Measurements from ENCODE around the gene PAPPA2.

Gene PAPPA2

GRCh38 chr1:176533020-176533419, 70.0 kb downstream of the PAPPA2 start:
- no peak for TF ChIP-seq TEAD4 (IDR thresholded peaks at IDR 0.05)
- no peak for TF ChIP-seq CREB1 (IDR thresholded peaks at IDR 0.05; ENCODE audit: low read depth)
- TF ChIP-seq EP300 (IDR thresholded peaks at IDR 0.05; ENCODE audit: borderline replicate concordance): no peak
- no peak for TF ChIP-seq FOXM1 (IDR thresholded peaks at IDR 0.05; ENCODE audit: borderline replicate concordance, low read depth)
- no peak for TF ChIP-seq YY1 (IDR thresholded peaks at IDR 0.05; ENCODE audit: low read depth)
- TF ChIP-seq ZBTB7A (IDR thresholded peaks at IDR 0.05; ENCODE audit: low read depth): no peak
- no peak for TF ChIP-seq EGR1 (IDR thresholded peaks at IDR 0.05)
- no peak for TF ChIP-seq TAF1 (IDR thresholded peaks at IDR 0.05; ENCODE audit: low read depth)
- no peak for TF ChIP-seq NFIC (IDR thresholded peaks at IDR 0.05)
- no peak for TF ChIP-seq CEBPB (IDR thresholded peaks at IDR 0.05)
- TF ChIP-seq TCF12 (IDR thresholded peaks at IDR 0.05; ENCODE audit: low read depth): no peak
- TF ChIP-seq REST (IDR thresholded peaks at IDR 0.05; ENCODE audit: low read depth): no peak
- TF ChIP-seq RAD21 (IDR thresholded peaks at IDR 0.05; ENCODE audit: low read depth): no peak
- no peak for TF ChIP-seq MAX (IDR thresholded peaks at IDR 0.05)
- no peak for TF ChIP-seq USF1 (IDR thresholded peaks at IDR 0.05)

- TF ChIP-seq NFIC (IDR thresholded peaks at IDR 0.05): no peak
- no peak for TF ChIP-seq TAF1 (IDR thresholded peaks at IDR 0.05; ENCODE audit: low read depth)
- no peak for TF ChIP-seq CEBPB (IDR thresholded peaks at IDR 0.05)
- TF ChIP-seq FOXM1 (IDR thresholded peaks at IDR 0.05; ENCODE audit: borderline replicate concordance, low read depth): no peak
- no peak for TF ChIP-seq TCF12 (IDR thresholded peaks at IDR 0.05; ENCODE audit: low read depth)
- no peak for TF ChIP-seq RAD21 (IDR thresholded peaks at IDR 0.05; ENCODE audit: low read depth)
- no peak for TF ChIP-seq EP300 (IDR thresholded peaks at IDR 0.05; ENCODE audit: borderline replicate concordance)
- TF ChIP-seq MAX (IDR thresholded peaks at IDR 0.05): no peak
- no peak for TF ChIP-seq CREB1 (IDR thresholded peaks at IDR 0.05; ENCODE audit: low read depth)
- TF ChIP-seq ZBTB7A (IDR thresholded peaks at IDR 0.05; ENCODE audit: low read depth): no peak
- TF ChIP-seq EGR1 (IDR thresholded peaks at IDR 0.05): no peak
- no peak for TF ChIP-seq YY1 (IDR thresholded peaks at IDR 0.05; ENCODE audit: low read depth)
- TF ChIP-seq REST (IDR thresholded peaks at IDR 0.05; ENCODE audit: low read depth): no peak
- TF ChIP-seq USF1 (IDR thresholded peaks at IDR 0.05): no peak
- no peak for TF ChIP-seq TEAD4 (IDR thresholded peaks at IDR 0.05)
Observed at GRCh38 chr1:176536588-176536987, 73.6 kb downstream of the PAPPA2 start.

- TF ChIP-seq NFIC (IDR thresholded peaks at IDR 0.05) (no peak), CEBPB (IDR thresholded peaks at IDR 0.05) (no peak), TAF1 (IDR thresholded peaks at IDR 0.05; ENCODE audit: low read depth) (no peak), REST (IDR thresholded peaks at IDR 0.05; ENCODE audit: low read depth) (no peak), ZBTB7A (IDR thresholded peaks at IDR 0.05; ENCODE audit: low read depth) (no peak), CREB1 (IDR thresholded peaks at IDR 0.05; ENCODE audit: low read depth) (no peak), FOXM1 (IDR thresholded peaks at IDR 0.05; ENCODE audit: borderline replicate concordance, low read depth) (no peak), TCF12 (IDR thresholded peaks at IDR 0.05; ENCODE audit: low read depth) (no peak), YY1 (IDR thresholded peaks at IDR 0.05; ENCODE audit: low read depth) (no peak)
Observed at GRCh38 chr1:176539018-176539417, 76.0 kb downstream of the PAPPA2 start.

GRCh38 chr1:176540428-176540827, 77.5 kb downstream of the PAPPA2 start:
- TF ChIP-seq ZBTB7A (IDR thresholded peaks at IDR 0.05; ENCODE audit: low read depth): no peak

- no peak for TF ChIP-seq YY1 (IDR thresholded peaks at IDR 0.05; ENCODE audit: low read depth)
- no peak for TF ChIP-seq USF1 (IDR thresholded peaks at IDR 0.05)
- TF ChIP-seq TAF1 (IDR thresholded peaks at IDR 0.05; ENCODE audit: low read depth): no peak
- TF ChIP-seq CREB1 (IDR thresholded peaks at IDR 0.05; ENCODE audit: low read depth): no peak
- no peak for TF ChIP-seq TCF12 (IDR thresholded peaks at IDR 0.05; ENCODE audit: low read depth)
- no peak for TF ChIP-seq RAD21 (IDR thresholded peaks at IDR 0.05; ENCODE audit: low read depth)
- no peak for TF ChIP-seq EGR1 (IDR thresholded peaks at IDR 0.05)
- no peak for TF ChIP-seq NFIC (IDR thresholded peaks at IDR 0.05)
Observed at GRCh38 chr1:176541663-176542062, 78.7 kb downstream of the PAPPA2 start.

All from Ishikawa (cell line).